ENCODE results near the gene MAP7D2.

Gene MAP7D2

GRCh38 chrX:20042221-20042620 is 74.5 kb downstream of the MAP7D2 start:
- H3K4me3 ChIP-seq (ENCODE audit: low read depth, low read length): no peak overlapping the region

GRCh38 chrX:20038966-20039365 is 77.7 kb downstream of the MAP7D2 start:
- no peak overlapping the region for H3K4me3 ChIP-seq (ENCODE audit: low read depth, low read length)
- no peak for TF ChIP-seq CTCF (IDR thresholded peaks at IDR 0.05; ENCODE audit: borderline replicate concordance, insufficient read depth, low read depth, low read length)

More at GRCh38 chrX:20042221-20042620, 74.5 kb downstream of the MAP7D2 start:
- no peak for TF ChIP-seq CTCF (IDR thresholded peaks at IDR 0.05; ENCODE audit: borderline replicate concordance, insufficient read depth, low read depth, low read length)

GRCh38 chrX:20037186-20037585 is 79.5 kb downstream of the MAP7D2 start:
- H3K4me3 ChIP-seq (ENCODE audit: low read depth, low read length): no peak overlapping the region
- no peak for TF ChIP-seq CTCF (IDR thresholded peaks at IDR 0.05; ENCODE audit: borderline replicate concordance, insufficient read depth, low read depth, low read length)

- H3K4me3 ChIP-seq (ENCODE audit: low read depth, low read length): no peak overlapping the region
- no peak for TF ChIP-seq CTCF (IDR thresholded peaks at IDR 0.05; ENCODE audit: borderline replicate concordance, insufficient read depth, low read depth, low read length)
Measured at GRCh38 chrX:20032201-20032600, 84.5 kb downstream of the MAP7D2 start.

GRCh38 chrX:20029728-20030127 is 87.0 kb downstream of the MAP7D2 start:
- no peak for TF ChIP-seq CTCF (IDR thresholded peaks at IDR 0.05; ENCODE audit: borderline replicate concordance, insufficient read depth, low read depth, low read length)
- no peak overlapping the region for H3K4me3 ChIP-seq (ENCODE audit: low read depth, low read length)

- no peak overlapping the region for H3K4me3 ChIP-seq (ENCODE audit: low read depth, low read length)
- TF ChIP-seq CTCF (IDR thresholded peaks at IDR 0.05; ENCODE audit: borderline replicate concordance, insufficient read depth, low read depth, low read length): no peak
Measured at GRCh38 chrX:20028588-20028987, 88.1 kb downstream of the MAP7D2 start.

GRCh38 chrX:20026278-20026677 is 90.4 kb downstream of the MAP7D2 start:
- H3K4me3 ChIP-seq (ENCODE audit: low read depth, low read length): no peak overlapping the region
- no peak for TF ChIP-seq CTCF (IDR thresholded peaks at IDR 0.05; ENCODE audit: borderline replicate concordance, insufficient read depth, low read depth, low read length)
